Psoas muscle (tissue), 8 donors: ENCODE measurements around the gene KLF16. TPM values are rescaled to one million over a fixed set of nuclear protein-coding genes. Genes with fewer than 3 reads are reported as not detected.

Experiments used
- ATAC-seq, 4 donors: fragments of 200-7000 bp; cut with Tn5 transposase; one replicate each; pipeline ENCODE4 v1.9.1; 2020; ENCODE audit warnings: moderate library complexity in 3 of 4, mild to moderate bottlenecking in 2 of 4
- DNase-seq, 2 donors: peaks; one replicate each; pipeline ENCODE4 v3.0.0-alpha.2; 2020
- H3K27ac ChIP-seq: fragments of 200-600 bp; one replicate; pipeline ENCODE4 v1.8.0; 2022
- H3K27me3 ChIP-seq, 3 donors: fragments of 200-600 bp in 1 of 3; one replicate each; pipeline versions ENCODE4 v1.6.1 to v1.8.0; 2013 to 2022; ENCODE audit warnings: low read length in 2 of 3, mild to moderate bottlenecking in 2 of 3, moderate library complexity in 1 of 3; ENCODE audit not compliant: insufficient read depth in 3 of 3
- H3K36me3 ChIP-seq, 2 donors: fragments of 200-600 bp in 1 of 2; one replicate each; pipeline versions ENCODE4 v1.6.1 to v1.8.0; 2013 to 2022; ENCODE audit warnings: low read depth in 1 of 2, mild to moderate bottlenecking in 1 of 2, moderate library complexity in 1 of 2; ENCODE audit not compliant: insufficient read depth in 1 of 2
- H3K4me1 ChIP-seq: fragments of 200-600 bp; one replicate; pipeline ENCODE4 v1.8.0; 2022
- H3K4me3 ChIP-seq: fragments of 200-600 bp; one replicate; pipeline ENCODE4 v1.8.0; 2022; ENCODE audit warnings: mild to moderate bottlenecking
- H3K9me3 ChIP-seq: fragments of 200-600 bp; one replicate; pipeline ENCODE4 v1.8.0; 2022
- WGBS, 3 donors: extraction: QIAGEN DNeasy Blood & Tissue Kit; methylation state at CpG; one replicate each; pipeline versions ENCODE4 v1.1.6 to v1.1.7; 2013; 5-methylcytosine and 5-hydroxymethylcytosine counted together
- intact Hi-C, 2 donors: fragments of 100-400 bp; cut with DNase I; formaldehyde crosslinking; loops; one replicate each; pipeline versions ENCODE4 v1.11.0 to v1.14.2; 2022
- polyA plus RNA-seq, 3 donors: library from polyadenylated mRNA; stranded (reverse); fragments of 200-250 nt; gene quantifications; one replicate each; pipeline ENCODE4 v1.2.3, GENCODE V29; 2013
- total RNA-seq, 4 donors: library from RNA; stranded (reverse); fragmentation: NEBNext Ultra II Directional in 2 of 4; extraction: Animal tissue kit (Norgen Biotek cat#: 25700) in 2 of 4; gene quantifications; one replicate each; pipeline versions ENCODE4 v1.2.1 to v1.2.4, GENCODE V29; 2021 to 2023
- TF ChIP-seq, protein P1 (sequence below): fragments of 200-600 bp; IDR thresholded peaks from one replicate; pipeline ENCODE4 v1.8.0; 2022; ENCODE audit warnings: antibody characterized with exemption
- donor health status: healthy with polysubstance abuse.
- donor health status: DM: no; HTN: no; CAD: no; lungs with moderate emphysema.
- donor health status: Bipolar disorder and iron deficiency.
- donor health status: healthy.
- donor health status: DM: yes; HTN: yes; CAD: no.
- donor health status: DM: no; HTN: no; CAD: no.
- donor health status: DM: no; HTN: no; CAD: no.
- donor health status: DM: yes; HTN: yes; CAD: no.

Gene KLF16
- total and polyA plus RNA-seq, 7 donors = 2.2 to 13.0 (median 3.3) TPM

DNA sequence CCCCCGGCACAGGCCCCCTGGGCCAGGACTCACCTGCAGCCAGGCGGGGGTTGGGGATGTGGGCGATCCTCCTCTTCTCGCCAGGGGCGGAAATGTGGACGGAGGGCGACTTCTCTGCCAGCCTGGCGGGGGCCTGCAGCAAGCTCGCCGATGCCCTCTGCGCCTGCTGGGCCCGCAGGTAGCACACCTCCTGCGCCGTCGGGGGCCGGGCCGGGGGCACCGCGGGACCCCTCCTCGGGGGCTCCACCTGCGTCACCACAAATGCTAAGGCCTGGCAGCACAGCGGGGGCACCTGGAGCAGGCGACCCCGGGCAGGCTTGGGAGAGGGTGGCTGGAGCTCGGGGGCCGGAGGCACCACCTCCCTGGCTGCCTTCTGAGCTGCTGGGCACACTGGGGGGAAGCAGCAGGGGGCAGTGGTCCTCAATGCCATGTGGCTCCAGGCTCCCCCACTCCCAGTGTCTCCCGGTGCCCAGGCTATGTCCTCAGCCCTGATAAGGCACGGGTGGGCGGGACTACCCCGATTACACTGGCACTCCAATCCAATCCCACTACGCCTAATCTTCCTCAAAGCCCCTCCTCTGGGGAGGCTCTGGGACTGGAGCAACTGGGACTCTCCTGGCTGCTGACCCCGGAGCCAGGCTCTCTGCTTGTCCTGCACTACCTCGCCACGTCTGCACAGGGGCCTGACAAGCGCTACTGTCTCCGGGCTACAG, 39.7 kb downstream of the KLF16 start:
- H3K4me3 ChIP-seq = no peak overlapping the region
- H3K9me3 ChIP-seq = no peaks in the 10 kb centered on the region
- 89 to 93% (median 93%) methylated on average over 32 to 36 of the region's 36 CpGs for WGBS, 3 donors
- H3K27me3 ChIP-seq = no peaks in the 10 kb centered on the region
- intact Hi-C loops = loop anchor here in 1 of 2 donors (10.0 kb wide), 1 partner anchor 279 kb away; no protein-coding TSS in a partner anchor
- TF ChIP-seq, protein P1, sequence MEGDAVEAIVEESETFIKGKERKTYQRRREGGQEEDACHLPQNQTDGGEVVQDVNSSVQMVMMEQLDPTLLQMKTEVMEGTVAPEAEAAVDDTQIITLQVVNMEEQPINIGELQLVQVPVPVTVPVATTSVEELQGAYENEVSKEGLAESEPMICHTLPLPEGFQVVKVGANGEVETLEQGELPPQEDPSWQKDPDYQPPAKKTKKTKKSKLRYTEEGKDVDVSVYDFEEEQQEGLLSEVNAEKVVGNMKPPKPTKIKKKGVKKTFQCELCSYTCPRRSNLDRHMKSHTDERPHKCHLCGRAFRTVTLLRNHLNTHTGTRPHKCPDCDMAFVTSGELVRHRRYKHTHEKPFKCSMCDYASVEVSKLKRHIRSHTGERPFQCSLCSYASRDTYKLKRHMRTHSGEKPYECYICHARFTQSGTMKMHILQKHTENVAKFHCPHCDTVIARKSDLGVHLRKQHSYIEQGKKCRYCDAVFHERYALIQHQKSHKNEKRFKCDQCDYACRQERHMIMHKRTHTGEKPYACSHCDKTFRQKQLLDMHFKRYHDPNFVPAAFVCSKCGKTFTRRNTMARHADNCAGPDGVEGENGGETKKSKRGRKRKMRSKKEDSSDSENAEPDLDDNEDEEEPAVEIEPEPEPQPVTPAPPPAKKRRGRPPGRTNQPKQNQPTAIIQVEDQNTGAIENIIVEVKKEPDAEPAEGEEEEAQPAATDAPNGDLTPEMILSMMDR = no peak
- peaks cover 5 to 92% of the 10 kb centered on the region in 2 donors for H3K36me3 ChIP-seq
- no peak overlapping the region for H3K27ac ChIP-seq
- peaks cover 5% of the 10 kb centered on the region for H3K4me1 ChIP-seq
- DNase-seq (no peak), ATAC-seq (no peak)

DNA sequence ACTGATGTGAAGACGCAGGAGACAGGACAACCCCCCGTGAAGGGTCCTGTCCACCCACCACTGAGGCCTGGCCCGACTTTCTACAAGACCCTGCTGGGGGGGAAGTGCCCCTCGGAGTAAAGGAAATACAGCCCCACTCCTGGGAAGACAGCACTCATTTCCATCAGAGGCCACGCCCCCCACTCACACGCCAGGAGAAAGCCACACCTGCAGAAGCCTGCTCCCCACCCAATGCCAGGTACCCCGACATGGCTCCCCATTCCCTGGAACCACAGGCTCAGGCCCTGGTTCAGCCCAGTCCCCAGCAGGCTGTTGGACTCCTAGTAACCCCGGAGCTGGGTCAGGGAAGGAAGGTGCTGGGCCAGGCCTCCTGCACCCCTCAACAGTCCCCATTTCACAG, 40.4 kb downstream of the KLF16 start:
- H3K4me3 ChIP-seq = no peak overlapping the region
- H3K36me3 ChIP-seq = peaks cover 8 to 92% of the 10 kb centered on the region in 2 donors
- 88 to 91% (median 89%) methylated on average over 8 of the region's 8 CpGs for WGBS, 3 donors
- no peak overlapping the region for H3K27ac ChIP-seq
- TF ChIP-seq, protein P1 = no peak
- no peak for ATAC-seq
- intact Hi-C loops = loop anchor here in 1 of 2 donors (10.0 kb wide), 1 partner anchor 278 kb away; no protein-coding TSS in a partner anchor
- H3K9me3 ChIP-seq = no peaks in the 10 kb centered on the region
- no peaks in the 10 kb centered on the region for H3K27me3 ChIP-seq
- DNase-seq = no peak
- peaks cover 5% of the 10 kb centered on the region for H3K4me1 ChIP-seq

DNA sequence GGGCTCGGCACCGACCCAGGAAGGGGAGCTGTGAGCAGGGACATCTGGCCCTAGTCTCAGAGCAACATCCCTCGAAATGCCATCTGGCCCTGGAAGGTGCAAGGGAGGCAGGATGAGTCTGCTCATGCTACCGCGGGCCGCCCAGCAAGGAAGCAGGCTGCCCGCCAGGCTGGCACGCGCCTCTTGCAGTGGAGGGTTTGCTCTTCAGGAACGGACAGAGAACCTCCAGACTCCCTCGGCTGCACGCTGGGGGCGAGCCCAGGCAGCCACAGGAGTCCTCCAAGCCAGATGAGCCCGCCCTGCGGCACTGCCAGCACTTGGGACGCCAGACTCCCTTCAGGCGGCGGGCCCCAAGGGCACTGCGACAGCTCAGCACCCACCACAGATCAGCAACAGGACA, 41.2 kb downstream of the KLF16 start:
- no peak for ATAC-seq
- Histone ChIP-seq H3K4me3 (no peak overlapping the region), H3K27ac (no peak overlapping the region), H3K4me1 (peaks cover 5% of the 10 kb centered on the region), H3K9me3 (no peaks in the 10 kb centered on the region), H3K36me3 (peaks cover 9 to 92% of the 10 kb centered on the region in 2 donors), H3K27me3 (no peaks in the 10 kb centered on the region)
- TF ChIP-seq, protein P1 = no peak
- 87 to 95% (median 88%) methylated on average over 17 to 19 of the region's 19 CpGs for WGBS, 3 donors
- no peak for DNase-seq
- intact Hi-C loops = loop anchor here in 1 of 2 donors (10.0 kb wide), 1 partner anchor 277 kb away; no protein-coding TSS in a partner anchor

DNA sequence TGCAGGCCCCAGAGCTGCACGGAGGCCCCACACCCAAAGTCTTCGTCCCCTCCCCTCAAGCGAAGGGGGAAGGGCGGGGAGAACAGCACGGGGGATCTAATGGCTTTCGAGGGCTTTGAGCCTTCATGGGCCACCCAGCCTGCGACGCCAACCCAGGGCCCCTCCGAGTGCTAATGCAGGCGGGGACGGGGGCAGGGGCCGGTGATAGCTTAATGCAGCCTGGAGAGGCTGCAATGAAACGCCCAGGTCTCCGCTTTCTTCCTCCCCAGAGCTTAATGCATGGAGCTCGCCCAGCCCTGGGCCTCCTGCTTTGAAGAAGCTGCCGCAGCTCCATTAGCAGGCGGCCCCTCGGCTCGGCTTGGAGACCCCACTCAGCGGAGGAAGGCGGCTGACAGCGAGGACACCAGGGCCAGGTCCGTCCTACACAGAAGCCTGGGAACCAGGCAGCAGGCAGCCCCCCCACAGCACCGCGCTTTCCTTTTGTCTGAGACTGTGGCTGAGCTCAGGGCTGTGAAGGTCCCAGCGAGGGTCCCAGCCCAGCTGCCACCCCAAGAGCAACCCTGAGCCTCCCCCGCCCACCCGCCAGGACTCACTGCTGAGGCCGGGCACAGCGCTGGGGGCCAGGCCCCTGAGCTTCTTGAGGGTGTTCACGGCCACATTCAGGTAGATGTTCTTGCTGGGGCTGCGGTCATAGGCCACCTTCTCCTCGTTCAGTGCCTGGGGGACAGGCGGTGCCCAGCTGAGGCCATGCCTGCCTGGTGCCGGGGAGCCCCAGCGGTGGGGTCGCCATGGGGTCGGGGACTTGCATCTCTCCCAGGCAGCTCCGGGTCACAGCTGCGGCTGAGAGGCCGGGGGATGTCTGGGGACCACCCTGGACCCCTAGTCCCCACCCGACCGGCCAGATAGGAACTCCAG, 43.8 kb downstream of the KLF16 start:
- H3K27ac ChIP-seq = no peak overlapping the region
- 79 to 82% (median 80%) methylated on average over 42 to 43 of the region's 43 CpGs for WGBS, 3 donors
- H3K36me3 ChIP-seq = peaks cover 11 to 99% of the 10 kb centered on the region in 2 donors
- intact Hi-C loops = loop anchor here in 1 of 2 donors (10.0 kb wide), 1 partner anchor 275 kb away; no protein-coding TSS in a partner anchor
- ATAC-seq = no peak
- no peaks in the 10 kb centered on the region for H3K4me1 ChIP-seq
- TF ChIP-seq, protein P1 = no peak
- H3K27me3 ChIP-seq = no peaks in the 10 kb centered on the region
- no peak overlapping the region for H3K4me3 ChIP-seq
- no peaks in the 10 kb centered on the region for H3K9me3 ChIP-seq
- DNase-seq = no peak
